HL-60 (cell line): ENCODE measurements around the gene SETMAR.

ENCODE experiments used
- DNase-seq, 2 experiments: peaks; one replicate each; pipeline ENCODE4 v3.0.0-alpha.2; 2010 to 2020; ENCODE audit warnings: low read depth in 1 of 2, low spot score in 1 of 2
- H3K27ac ChIP-seq: fragments of 250-450 bp; sonication (Bioruptor Pico); replicated peaks from 2 replicates; pipeline ENCODE4 v1.5.1; 2020; ENCODE audit warnings: mild to moderate bottlenecking, moderate library complexity
- H3K27me3 ChIP-seq: fragments of 250-450 bp; sonication (Bioruptor Pico); 2 replicates; pipeline ENCODE4 v1.5.1; 2021; ENCODE audit warnings: mild to moderate bottlenecking, moderate library complexity; ENCODE audit not compliant: insufficient read depth, poor library complexity, severe bottlenecking
- H3K4me3 ChIP-seq: replicated peaks from 2 replicates; pipeline ENCODE4 v1.5.1; 2011; ENCODE audit warnings: mild to moderate bottlenecking, control low read depth, low read length; ENCODE audit not compliant: insufficient read depth
- CTCF ChIP-seq: IDR thresholded peaks from one replicate; pipeline ENCODE4 v1.5.1; 2011; ENCODE audit warnings: low read length, control low read depth, inconsistent platforms; ENCODE audit not compliant: insufficient read depth
- GABPA ChIP-seq: IDR thresholded peaks from 2 replicates; pipeline ENCODE4 v1.6.1; 2012; ENCODE audit warnings: low read depth
- POLR2AphosphoS5 ChIP-seq: IDR thresholded peaks from 2 replicates; pipeline ENCODE4 v1.6.1; 2012; ENCODE audit warnings: low read depth
- SPI1 ChIP-seq: IDR thresholded peaks from 2 replicates; pipeline ENCODE4 v1.6.1; 2012; ENCODE audit warnings: low read depth, mild to moderate bottlenecking, borderline replicate concordance
- TF ChIP-seq, protein P1 (sequence below): IDR thresholded peaks from 2 replicates; pipeline ENCODE4 v1.6.1; 2012; ENCODE audit warnings: low read depth; ENCODE audit not compliant: insufficient replicate concordance

SETMAR gene

GRCh38 chr3:4359805-4360502, 56.8 kb downstream of the SETMAR start:
- no peak for DNase-seq
- TF ChIP-seq GABPA = no peak
- no peak for TF ChIP-seq CTCF
- TF ChIP-seq POLR2AphosphoS5 = no peak
- TF ChIP-seq, protein P1, sequence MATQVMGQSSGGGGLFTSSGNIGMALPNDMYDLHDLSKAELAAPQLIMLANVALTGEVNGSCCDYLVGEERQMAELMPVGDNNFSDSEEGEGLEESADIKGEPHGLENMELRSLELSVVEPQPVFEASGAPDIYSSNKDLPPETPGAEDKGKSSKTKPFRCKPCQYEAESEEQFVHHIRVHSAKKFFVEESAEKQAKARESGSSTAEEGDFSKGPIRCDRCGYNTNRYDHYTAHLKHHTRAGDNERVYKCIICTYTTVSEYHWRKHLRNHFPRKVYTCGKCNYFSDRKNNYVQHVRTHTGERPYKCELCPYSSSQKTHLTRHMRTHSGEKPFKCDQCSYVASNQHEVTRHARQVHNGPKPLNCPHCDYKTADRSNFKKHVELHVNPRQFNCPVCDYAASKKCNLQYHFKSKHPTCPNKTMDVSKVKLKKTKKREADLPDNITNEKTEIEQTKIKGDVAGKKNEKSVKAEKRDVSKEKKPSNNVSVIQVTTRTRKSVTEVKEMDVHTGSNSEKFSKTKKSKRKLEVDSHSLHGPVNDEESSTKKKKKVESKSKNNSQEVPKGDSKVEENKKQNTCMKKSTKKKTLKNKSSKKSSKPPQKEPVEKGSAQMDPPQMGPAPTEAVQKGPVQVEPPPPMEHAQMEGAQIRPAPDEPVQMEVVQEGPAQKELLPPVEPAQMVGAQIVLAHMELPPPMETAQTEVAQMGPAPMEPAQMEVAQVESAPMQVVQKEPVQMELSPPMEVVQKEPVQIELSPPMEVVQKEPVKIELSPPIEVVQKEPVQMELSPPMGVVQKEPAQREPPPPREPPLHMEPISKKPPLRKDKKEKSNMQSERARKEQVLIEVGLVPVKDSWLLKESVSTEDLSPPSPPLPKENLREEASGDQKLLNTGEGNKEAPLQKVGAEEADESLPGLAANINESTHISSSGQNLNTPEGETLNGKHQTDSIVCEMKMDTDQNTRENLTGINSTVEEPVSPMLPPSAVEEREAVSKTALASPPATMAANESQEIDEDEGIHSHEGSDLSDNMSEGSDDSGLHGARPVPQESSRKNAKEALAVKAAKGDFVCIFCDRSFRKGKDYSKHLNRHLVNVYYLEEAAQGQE = no peak
- TF ChIP-seq SPI1 = no peak
- H3K27ac ChIP-seq = no peak overlapping the region

GRCh38 chr3:4360817-4361216, 57.6 kb downstream of the SETMAR start:
- TF ChIP-seq, protein P1 = no peak
- TF ChIP-seq CTCF (no peak), POLR2AphosphoS5 (no peak), GABPA (no peak), SPI1 (no peak)
- Histone ChIP-seq H3K27ac (no peak overlapping the region), H3K27me3 (no peaks in the 10 kb centered on the region), H3K4me3 (no peak overlapping the region)
- DNase-seq = no peak

More at GRCh38 chr3:4359805-4360502, 56.8 kb downstream of the SETMAR start:
- Histone ChIP-seq H3K4me3 (no peak overlapping the region), H3K27me3 (no peaks in the 10 kb centered on the region)

DNA sequence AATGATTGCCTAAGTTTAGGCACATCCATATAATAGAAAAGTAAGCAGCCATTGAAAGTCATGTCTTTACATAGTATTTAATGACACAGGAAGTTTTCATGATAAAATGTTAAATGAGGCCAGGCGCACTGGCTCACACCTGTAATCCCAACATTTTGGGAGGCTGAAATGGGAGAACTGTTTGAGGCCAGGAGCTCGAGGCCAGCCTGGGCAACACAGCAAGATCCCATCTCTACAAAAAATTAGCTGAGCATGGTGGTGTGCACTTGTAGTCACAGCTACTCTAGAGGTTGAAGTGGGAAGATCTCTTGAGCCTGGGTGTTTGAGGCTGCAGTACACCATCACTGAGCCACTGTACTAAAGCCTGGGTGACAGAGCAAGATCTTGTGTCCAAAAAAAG, 59.4 kb downstream of the SETMAR start:
- DNase-seq = no peak
- H3K27me3 ChIP-seq = no peaks in the 10 kb centered on the region
- no peak overlapping the region for H3K4me3 ChIP-seq
- no peak for TF ChIP-seq POLR2AphosphoS5
- no peak for TF ChIP-seq CTCF
- TF ChIP-seq GABPA = no peak
- no peak for TF ChIP-seq SPI1
- TF ChIP-seq, protein P1 = no peak
- no peak overlapping the region for H3K27ac ChIP-seq
